Left renal pelvis (tissue), 4 donors: Measurements from ENCODE around the gene DNAJC13. TPM values are rescaled to one million over a fixed set of nuclear protein-coding genes. Genes with fewer than 3 reads are reported as not detected.

Experiments
- DNase-seq, 4 donors: peaks; one replicate each; pipeline ENCODE4 v3.0.0-alpha.2; 2013; ENCODE audit warnings: low read depth in 4 of 4, low spot score in 3 of 4
- polyA plus RNA-seq, 4 donors: library from polyadenylated mRNA; unstranded; fragments of 120-200 nt; gene quantifications; one replicate each; pipeline ENCODE4 v1.2.1, GENCODE V29; 2013; ENCODE audit not compliant: insufficient read length in 4 of 4

DNAJC13 gene
- polyA plus RNA-seq, 4 donors: 43.8 to 54.1 (median 48.7) TPM

- no peak for DNase-seq
These were observed 40.0 kb downstream of the DNAJC13 start for GRCh38 chr3:132457286-132457685.

DNA sequence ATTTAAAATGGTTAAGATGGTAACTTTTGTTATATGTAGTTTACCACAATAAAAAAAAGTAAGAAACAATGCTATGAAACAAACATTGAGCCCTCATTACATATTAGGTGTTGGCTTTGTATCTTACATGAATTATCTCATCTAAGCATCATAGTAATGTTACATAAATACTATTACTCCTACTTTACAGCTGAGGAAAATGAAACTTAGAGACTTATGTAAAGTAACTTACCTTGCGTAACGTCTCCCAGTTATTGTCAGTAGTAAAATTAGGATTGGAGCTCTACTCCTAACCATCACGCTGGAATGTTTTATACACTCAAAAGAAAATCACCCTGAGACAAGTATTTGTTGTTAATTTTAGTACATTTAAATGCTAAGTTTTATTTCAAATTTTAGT lies 42.2 kb downstream of the DNAJC13 start:
- no peak for DNase-seq

- no peak for DNase-seq
These were observed 44.2 kb downstream of the DNAJC13 start for GRCh38 chr3:132461544-132461943.

GRCh38 chr3:132464066-132464465 lies 46.8 kb downstream of the DNAJC13 start:
- no peak for DNase-seq

DNA sequence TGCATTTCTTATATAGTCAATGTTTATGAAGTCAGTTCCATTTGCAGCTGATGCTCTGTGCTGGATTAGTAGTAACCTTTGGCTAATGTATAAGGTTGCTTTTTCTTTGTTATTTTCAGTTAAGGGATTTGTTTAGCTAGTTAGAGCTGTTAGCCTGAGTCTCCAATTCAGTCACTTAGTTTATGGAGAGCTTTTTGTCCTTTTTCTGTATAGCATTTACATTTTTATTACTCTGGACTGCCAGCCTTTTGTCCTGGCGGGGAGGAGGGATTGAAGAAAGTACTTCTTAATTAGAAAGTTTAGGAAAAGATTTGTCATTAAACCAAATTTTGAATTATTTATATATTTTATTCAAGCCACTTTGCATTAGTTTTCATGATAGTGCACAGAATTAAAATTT lies 52.0 kb downstream of the DNAJC13 start:
- no peak for DNase-seq

DNA sequence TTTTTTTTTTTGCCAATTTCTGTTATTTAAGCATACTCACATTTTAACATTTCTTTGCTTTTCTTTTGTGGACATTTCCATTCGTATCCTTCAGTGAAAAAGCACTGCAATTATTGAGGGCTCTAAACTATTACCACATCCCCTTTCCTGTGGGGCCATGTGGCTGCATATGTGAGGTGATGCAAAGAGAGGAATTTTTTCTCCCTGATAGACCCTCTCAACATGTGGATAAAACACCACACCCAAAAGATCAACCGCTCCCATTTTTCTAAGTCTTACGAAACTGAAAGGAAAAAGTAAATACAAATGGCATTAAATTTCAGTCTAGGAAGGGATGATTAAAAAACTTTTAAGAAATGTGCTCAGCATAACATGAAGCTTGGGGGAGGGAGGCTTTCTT lies 68.8 kb downstream of the DNAJC13 start:
- no peak for DNase-seq

GRCh38 chr3:132488151-132488550 lies 70.8 kb downstream of the DNAJC13 start:
- no peak for DNase-seq

DNA sequence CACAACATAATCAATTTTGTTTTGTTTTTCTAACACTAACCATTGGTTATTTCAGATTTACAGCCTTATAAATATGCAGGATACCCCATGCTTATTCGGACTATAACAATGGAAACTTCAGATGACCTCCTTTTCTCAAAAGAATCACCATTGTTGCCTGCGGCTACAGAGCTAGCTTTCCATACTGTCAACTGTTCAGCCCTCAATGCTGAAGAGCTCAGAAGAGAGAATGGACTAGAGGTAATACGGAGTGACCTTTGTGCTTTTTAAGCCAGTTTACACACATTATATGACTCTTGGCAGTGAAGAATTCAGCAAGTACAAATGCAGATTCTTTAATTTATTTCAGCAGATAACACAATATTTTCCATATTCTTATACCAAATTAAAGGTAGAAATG lies 81.8 kb downstream of the DNAJC13 start:
- DNase-seq: no peak

DNA sequence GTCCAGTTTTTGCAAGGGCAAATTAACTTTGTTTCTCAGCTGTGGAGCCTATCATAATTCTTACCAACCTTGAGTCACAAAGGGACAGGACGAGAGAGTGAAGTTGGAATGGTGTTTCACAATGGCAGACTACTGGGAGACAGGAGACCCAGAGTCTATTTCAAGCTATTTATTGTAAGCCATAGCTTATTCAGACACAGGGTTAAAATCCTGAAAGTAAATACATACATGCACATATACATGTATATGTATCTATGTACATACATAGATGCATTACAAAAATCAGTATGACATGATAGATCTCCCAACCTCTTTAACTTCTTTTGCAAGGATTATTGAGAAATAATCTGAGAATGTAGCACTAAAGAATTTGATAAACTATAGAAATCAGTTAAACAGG lies 86.3 kb downstream of the DNAJC13 start:
- no peak for DNase-seq

- no peak for DNase-seq
These were observed 87.2 kb downstream of the DNAJC13 start for GRCh38 chr3:132504375-132504933.

DNA sequence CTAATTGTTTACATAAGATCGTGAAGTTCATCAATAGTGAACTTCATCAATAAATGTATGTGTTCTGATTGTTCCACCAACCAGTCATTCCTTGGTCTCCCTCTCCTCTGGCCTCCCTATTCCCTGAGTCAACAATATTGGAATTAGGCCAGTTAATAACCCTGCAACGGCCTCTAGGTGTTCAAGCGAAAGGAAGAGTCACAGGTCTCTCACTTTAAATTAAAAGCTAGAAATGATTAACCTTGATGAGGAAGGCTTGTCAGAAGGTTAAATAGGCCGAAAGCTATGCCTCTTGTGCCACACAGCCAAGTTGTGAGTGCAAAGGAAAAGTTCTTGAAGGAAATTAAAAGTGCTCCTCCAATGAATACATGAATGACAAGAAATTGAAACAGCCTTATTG lies 90.4 kb downstream of the DNAJC13 start:
- peak in 1 of 4 donors; percentile 1 for DNase-seq

- no peak for DNase-seq
These were observed 91.8 kb downstream of the DNAJC13 start for GRCh38 chr3:132509096-132509495.

DNA sequence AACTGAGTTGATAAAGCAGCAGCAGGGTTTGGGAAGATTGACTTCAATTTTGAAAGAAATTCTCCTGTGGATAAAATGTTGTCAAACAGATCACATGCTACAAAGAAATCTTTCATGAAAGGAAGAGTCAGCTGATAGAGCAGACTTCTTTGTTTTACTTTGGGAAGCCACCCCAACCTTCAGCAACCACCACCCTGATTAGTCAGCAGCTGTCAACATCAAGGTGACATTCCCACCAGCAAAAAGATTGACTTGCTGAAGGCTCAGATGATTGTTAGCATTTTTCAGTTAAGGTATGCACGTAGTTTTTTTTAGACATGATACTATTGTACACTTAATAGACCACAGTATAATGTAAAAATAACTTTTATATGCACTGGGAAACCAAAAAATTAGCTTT lies 92.2 kb downstream of the DNAJC13 start:
- DNase-seq: no peak

DNA sequence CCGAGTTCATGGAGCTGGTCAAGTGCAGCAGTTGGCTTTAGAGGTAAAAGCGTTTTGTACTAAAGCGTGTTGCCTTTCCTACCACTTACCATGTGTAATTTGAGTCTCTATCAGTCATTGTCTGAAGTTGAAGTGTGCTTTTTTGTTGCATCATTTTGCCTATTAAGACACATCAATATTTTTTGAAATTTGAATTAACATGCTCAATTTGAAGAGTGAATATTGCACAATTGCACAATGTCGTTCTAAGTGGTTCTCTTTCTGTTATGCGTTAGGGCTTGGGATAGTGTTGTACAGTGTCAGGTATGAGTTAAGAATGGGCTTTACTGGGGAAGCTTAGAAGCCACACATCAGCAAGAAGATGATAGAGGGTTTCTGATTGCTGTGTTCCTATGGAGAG lies 95.8 kb downstream of the DNAJC13 start:
- no peak for DNase-seq

- DNase-seq: no peak
These were observed 100.0 kb downstream of the DNAJC13 start for GRCh38 chr3:132517311-132517710.

DNA sequence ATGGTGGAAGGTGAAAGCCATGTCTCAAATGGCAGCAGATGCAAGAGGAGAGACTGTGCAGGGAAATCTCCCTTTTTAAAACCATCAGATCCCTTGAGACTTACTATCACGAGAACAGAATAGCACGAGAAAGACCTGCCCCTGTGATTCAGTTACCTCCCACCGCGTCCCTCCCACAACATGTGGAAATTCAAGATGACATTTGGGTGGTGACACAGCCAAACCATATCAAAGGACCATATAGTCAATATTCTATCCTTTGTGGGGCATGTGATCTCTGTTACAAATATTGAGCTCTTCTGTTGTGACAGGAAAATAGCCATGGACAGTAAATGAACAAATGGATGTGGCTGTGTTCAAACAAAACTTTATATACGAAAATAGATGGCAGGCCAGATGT lies 102.6 kb downstream of the DNAJC13 start:
- DNase-seq: no peak

- no peak for DNase-seq
These were observed 104.6 kb downstream of the DNAJC13 start for GRCh38 chr3:132521901-132522300.

DNA sequence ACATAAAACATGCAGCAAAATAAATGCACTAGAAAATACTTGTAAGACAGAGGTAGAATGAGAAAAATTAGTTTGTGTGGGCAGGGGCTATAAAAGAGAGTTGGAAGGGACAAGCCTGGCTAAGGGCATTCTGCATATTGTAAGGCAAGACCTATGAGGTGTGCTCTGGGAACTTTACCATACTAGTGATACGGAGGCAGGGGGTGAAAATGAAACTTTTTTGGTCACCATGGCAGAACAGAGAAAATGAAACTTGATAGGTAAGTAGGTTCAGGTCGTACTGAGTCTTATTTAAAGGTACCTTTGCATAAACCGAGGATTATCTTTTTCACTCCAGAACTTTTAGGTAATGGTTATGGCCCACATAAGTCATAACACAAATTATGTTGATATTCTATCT lies 105.1 kb downstream of the DNAJC13 start:
- DNase-seq: no peak

GRCh38 chr3:132530624-132531023 lies 113.3 kb downstream of the DNAJC13 start:
- no peak for DNase-seq

DNA sequence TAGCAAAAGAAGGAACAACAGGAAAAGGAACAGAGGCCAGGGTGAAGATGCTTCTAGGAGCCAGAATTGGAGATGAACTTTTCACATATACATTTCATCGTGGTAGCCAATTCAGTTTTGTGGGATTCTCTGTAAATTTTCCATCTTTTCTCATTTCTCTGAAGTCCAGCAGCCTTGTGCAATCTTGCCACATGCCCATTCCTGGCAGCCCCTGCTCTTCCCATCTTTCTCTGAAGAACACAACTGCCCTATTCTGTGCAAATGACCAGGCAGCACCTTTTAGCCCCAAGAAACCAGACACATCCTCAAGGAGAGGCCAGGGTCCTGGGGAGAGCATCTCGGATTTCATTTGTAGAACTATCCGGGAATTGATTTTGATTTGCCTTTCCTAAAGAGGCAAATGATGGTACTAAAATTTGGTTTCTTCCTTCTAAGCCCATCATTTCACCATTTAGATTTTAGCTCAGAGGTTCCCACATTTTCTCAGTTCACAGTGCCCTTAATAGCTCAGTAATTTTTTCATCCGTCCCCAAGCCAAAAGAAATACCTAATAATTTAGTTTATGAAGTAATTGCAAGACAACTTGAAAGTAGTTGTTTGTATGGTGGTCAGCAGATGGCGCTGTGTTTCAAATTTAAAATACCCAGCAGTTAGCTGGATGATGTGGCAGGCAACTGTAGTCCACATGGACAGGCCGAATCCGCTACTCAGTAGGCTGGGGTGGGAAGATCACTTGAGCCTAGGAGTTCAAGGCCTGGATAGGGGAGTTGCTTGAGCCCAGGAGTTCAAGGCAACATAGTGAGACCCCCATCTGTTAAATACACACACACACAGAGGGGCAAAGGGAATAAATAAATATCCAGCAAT lies 118.5 kb downstream of the DNAJC13 start:
- DNase-seq: peak; percentile 25 to 41 (median 31)

- no peak for DNase-seq
These were observed 119.3 kb downstream of the DNAJC13 start for GRCh38 chr3:132536442-132537153.

GRCh38 chr3:132537297-132537696 lies 120.0 kb downstream of the DNAJC13 start:
- DNase-seq: no peak
